ENCODE results near the gene VDAC1.

VDAC1 gene

GRCh38 chr5:134026521-134027287 is 21.9 kb upstream of the VDAC1 start:
- Histone ChIP-seq H3K27ac (no peak overlapping the region), H2AFZ (ENCODE audit: low read depth) (no peak overlapping the region)

GRCh38 chr5:134025786-134026185 is 21.0 kb upstream of the VDAC1 start:
- peaks cover 11% of the 10 kb centered on the region for H3K4me1 ChIP-seq (ENCODE audit: low read depth, poor library complexity, severe bottlenecking)
- no peak overlapping the region for H3K27ac ChIP-seq
- no peaks in the 10 kb centered on the region for H4K20me1 ChIP-seq (ENCODE audit: insufficient read depth)
- no peak overlapping the region for H3K4me2 ChIP-seq
- H3K79me2 ChIP-seq (ENCODE audit: insufficient read depth, low read depth): no peaks in the 10 kb centered on the region
- no peaks in the 10 kb centered on the region for H3K27me3 ChIP-seq (ENCODE audit: insufficient read depth, low read depth)
- TF ChIP-seq CTCF (conservative IDR thresholded peaks at IDR 0.05; ENCODE audit: low read depth, low read length): no peak
- no peak overlapping the region for H3K9ac ChIP-seq
- no peak overlapping the region for H3K4me3 ChIP-seq (IDR thresholded peaks at IDR 0.05; ENCODE audit: insufficient read depth, low read depth, low read length)
- no peak overlapping the region for H2AFZ ChIP-seq (ENCODE audit: low read depth)
- no peaks in the 10 kb centered on the region for H3K36me3 ChIP-seq (ENCODE audit: insufficient read depth)

More at GRCh38 chr5:134026521-134027287, 21.9 kb upstream of the VDAC1 start:
- Histone ChIP-seq H3K36me3 (ENCODE audit: insufficient read depth) (no peaks in the 10 kb centered on the region), H3K4me3 (IDR thresholded peaks at IDR 0.05; ENCODE audit: insufficient read depth, low read depth, low read length) (no peak overlapping the region), H3K27me3 (ENCODE audit: insufficient read depth, low read depth) (no peaks in the 10 kb centered on the region), H3K9ac (no peak overlapping the region), H3K4me1 (ENCODE audit: low read depth, poor library complexity, severe bottlenecking) (peaks cover 13% of the 10 kb centered on the region), H4K20me1 (ENCODE audit: insufficient read depth) (no peaks in the 10 kb centered on the region), H3K79me2 (ENCODE audit: insufficient read depth, low read depth) (no peaks in the 10 kb centered on the region), H3K4me2 (no peak overlapping the region)
- peak; percentile 69 for TF ChIP-seq CTCF (conservative IDR thresholded peaks at IDR 0.05; ENCODE audit: low read depth, low read length)

- Histone ChIP-seq H3K4me1 (ENCODE audit: low read depth, poor library complexity, severe bottlenecking) (peaks cover 2% of the 10 kb centered on the region), H3K9ac (no peak overlapping the region), H3K36me3 (ENCODE audit: insufficient read depth) (no peaks in the 10 kb centered on the region), H3K27ac (no peak overlapping the region), H4K20me1 (ENCODE audit: insufficient read depth) (no peaks in the 10 kb centered on the region), H3K4me2 (no peak overlapping the region), H2AFZ (ENCODE audit: low read depth) (no peak overlapping the region), H3K27me3 (ENCODE audit: insufficient read depth, low read depth) (no peaks in the 10 kb centered on the region), H3K79me2 (ENCODE audit: insufficient read depth, low read depth) (no peaks in the 10 kb centered on the region), H3K4me3 (IDR thresholded peaks at IDR 0.05; ENCODE audit: insufficient read depth, low read depth, low read length) (no peak overlapping the region)
- TF ChIP-seq CTCF (conservative IDR thresholded peaks at IDR 0.05; ENCODE audit: low read depth, low read length): no peak
Observed at GRCh38 chr5:134024811-134025210, 20.0 kb upstream of the VDAC1 start.

GRCh38 chr5:134022333-134022732 is 17.6 kb upstream of the VDAC1 start:
- TF ChIP-seq CTCF (conservative IDR thresholded peaks at IDR 0.05; ENCODE audit: low read depth, low read length): no peak

More at GRCh38 chr5:134022333-134022732, 17.6 kb upstream of the VDAC1 start:
- Histone ChIP-seq H4K20me1 (ENCODE audit: insufficient read depth) (no peaks in the 10 kb centered on the region), H3K27ac (no peak overlapping the region), H3K79me2 (ENCODE audit: insufficient read depth, low read depth) (no peaks in the 10 kb centered on the region), H2AFZ (ENCODE audit: low read depth) (no peak overlapping the region), H3K4me1 (ENCODE audit: low read depth, poor library complexity, severe bottlenecking) (no peaks in the 10 kb centered on the region), H3K4me2 (no peak overlapping the region), H3K27me3 (ENCODE audit: insufficient read depth, low read depth) (no peaks in the 10 kb centered on the region), H3K4me3 (IDR thresholded peaks at IDR 0.05; ENCODE audit: insufficient read depth, low read depth, low read length) (no peak overlapping the region), H3K9ac (no peak overlapping the region), H3K36me3 (ENCODE audit: insufficient read depth) (no peaks in the 10 kb centered on the region)

Data from KMS-11 (cell line).